ENCODE results near the gene NCK1.

- TF ChIP-seq CTCF (IDR thresholded peaks at IDR 0.05; ENCODE audit: insufficient read depth, low read depth, low read length) (no peak), EZH2 (IDR thresholded peaks at IDR 0.05; ENCODE audit: insufficient read depth, low read length) (no peak)
Observed at GRCh38 chr3:136898549-136898948, 36.5 kb downstream of the NCK1 start.
